Measurements from ENCODE around the gene YLPM1. TPM values are rescaled to one million over a fixed set of nuclear protein-coding genes. Genes with fewer than 3 reads are reported as not detected.
A peak's percentile ranks its signal among the peaks of the same experiment; 100 is the strongest.

The YLPM1 gene
- total and polyA plus RNA-seq, 8 donors = 11.9 to 114 (median 42.9) TPM

DNA sequence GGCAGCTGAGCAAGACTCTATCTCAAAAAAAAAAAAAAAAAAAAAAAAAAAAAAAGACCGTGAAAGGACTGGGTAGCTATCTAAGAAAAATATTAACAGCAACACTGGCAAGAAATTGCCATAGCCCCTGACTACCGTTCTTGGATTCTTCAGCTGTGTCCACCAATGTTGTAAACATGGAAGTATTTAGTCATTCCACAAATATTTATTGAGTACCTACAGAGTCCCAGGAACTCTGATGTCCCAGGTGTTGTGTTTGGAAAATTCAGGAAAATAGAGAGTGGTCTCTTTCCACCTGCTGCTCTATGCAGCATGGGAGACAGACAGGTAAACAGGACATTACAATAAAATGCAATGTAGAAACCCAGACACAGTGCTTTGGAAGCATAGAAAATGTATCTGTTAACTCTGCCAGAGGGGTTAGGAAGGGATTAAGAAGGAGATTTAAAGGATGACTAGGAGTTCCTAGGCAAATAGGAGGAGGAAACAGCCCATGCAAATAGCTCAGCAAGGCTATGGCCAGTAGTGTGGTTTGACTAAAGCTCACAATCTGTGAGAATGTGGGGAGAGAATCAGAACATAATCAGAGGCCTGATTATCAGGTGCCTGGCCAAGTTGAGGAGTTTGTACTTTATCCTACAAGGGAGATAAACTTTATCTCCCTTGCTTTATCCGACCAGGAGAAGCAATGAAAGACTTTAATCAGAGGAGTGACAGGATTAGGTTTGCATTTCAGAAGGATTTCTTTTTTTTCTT is 116.5 kb downstream of the YLPM1 start:
- no peaks in the 10 kb centered on the region for H3K36me3 ChIP-seq
- H3K27me3 ChIP-seq = no peaks in the 10 kb centered on the region
- H3K4me1 ChIP-seq = peaks cover 19 to 57% (median 42%) of the 10 kb centered on the region in 4 donors
- H3K27ac ChIP-seq = peak overlapping the region in 3 of 5 donors; percentile 22 to 60 (median 25)
- no peaks in the 10 kb centered on the region for H3K9me3 ChIP-seq
- intact Hi-C loops (cut with DNase I; ENCODE audit: low total_unique reads) = no loop called here
- DNase-seq = peak in 1 of 2 donors; percentile 32
- 17 to 53% (median 29%) methylated on average over 3 of the region's 3 CpGs for WGBS, 5 donors
- no peak overlapping the region for H3K4me3 ChIP-seq
- peak in 1 of 3 donors; percentile 47 for TF ChIP-seq POLR2AphosphoS5 (IDR thresholded peaks at IDR 0.05)
- no peak for TF ChIP-seq POLR2A (IDR thresholded peaks at IDR 0.05)

DNA sequence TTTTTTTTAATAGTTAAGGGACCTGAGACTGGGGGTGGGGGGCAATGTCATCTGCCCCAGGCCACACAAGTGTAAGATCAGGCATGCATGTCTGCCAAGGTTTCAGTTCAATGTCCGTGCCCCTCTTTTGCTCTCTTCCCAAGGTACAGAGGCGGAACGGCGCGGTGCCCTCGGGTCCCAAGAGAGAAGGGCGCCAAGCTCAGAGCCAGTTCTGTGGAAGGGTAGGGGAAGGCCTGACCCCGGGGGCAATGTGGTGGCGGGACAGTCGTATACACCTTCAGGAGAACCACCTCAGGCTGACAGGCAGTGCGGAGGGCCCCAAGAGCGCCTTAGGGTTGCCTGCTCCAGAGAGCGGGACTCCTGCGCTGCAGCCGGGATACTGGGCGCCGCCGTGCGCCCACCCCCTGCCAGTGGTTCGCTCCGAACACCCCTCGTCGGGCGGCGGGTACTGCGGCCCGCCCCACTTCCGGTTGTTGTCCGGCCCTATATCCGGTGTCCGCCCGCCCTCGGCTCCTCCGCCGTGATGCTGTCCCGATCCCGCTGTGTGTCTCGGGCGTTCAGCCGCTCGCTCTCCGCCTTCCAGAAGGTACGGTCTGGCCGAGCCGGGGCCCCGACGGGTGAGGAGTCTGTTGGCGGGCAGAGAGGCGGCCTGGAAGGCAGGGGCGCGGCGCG is 118.5 kb downstream of the YLPM1 start, which contains the start of gene DLST:
Gene DLST, plus strand, starts transcription at position 486 of the 672 bp plus-strand sequence. Its CDS starts 38 bp downstream, at position 524.
- Histone ChIP-seq H3K4me3 (peak within 1 kb of the TSS; percentile 88 to 100 (median 98)), H3K4me1 (peaks cover 24 to 67% (median 58%) of the 10 kb centered on the region in 4 donors), H3K9me3 (no peaks in the 10 kb centered on the region), H3K27me3 (no peaks in the 10 kb centered on the region), H3K27ac (peak within 1 kb of the TSS; percentile 93 to 99 (median 97)), H3K36me3 (peaks cover 0 to 14% (median 11%) of the 10 kb centered on the region in 4 donors)
- 0 to 1% (median 0%) methylated on average over 7 to 53 of the region's 53 CpGs for WGBS, 5 donors
- TF ChIP-seq POLR2A (IDR thresholded peaks at IDR 0.05) (peak in 1 of 4 donors; percentile 53), EP300 (IDR thresholded peaks at IDR 0.05) (no peak), POLR2AphosphoS5 (IDR thresholded peaks at IDR 0.05) (peak; percentile 76 to 96 (median 89))
- TF ChIP-seq, protein P1, sequence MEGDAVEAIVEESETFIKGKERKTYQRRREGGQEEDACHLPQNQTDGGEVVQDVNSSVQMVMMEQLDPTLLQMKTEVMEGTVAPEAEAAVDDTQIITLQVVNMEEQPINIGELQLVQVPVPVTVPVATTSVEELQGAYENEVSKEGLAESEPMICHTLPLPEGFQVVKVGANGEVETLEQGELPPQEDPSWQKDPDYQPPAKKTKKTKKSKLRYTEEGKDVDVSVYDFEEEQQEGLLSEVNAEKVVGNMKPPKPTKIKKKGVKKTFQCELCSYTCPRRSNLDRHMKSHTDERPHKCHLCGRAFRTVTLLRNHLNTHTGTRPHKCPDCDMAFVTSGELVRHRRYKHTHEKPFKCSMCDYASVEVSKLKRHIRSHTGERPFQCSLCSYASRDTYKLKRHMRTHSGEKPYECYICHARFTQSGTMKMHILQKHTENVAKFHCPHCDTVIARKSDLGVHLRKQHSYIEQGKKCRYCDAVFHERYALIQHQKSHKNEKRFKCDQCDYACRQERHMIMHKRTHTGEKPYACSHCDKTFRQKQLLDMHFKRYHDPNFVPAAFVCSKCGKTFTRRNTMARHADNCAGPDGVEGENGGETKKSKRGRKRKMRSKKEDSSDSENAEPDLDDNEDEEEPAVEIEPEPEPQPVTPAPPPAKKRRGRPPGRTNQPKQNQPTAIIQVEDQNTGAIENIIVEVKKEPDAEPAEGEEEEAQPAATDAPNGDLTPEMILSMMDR (IDR thresholded peaks at IDR 0.05) = no peak
- intact Hi-C loops (cut with DNase I; ENCODE audit: low total_unique reads) = no loop called here
- peak; percentile 87 to 96 for DNase-seq

DNA sequence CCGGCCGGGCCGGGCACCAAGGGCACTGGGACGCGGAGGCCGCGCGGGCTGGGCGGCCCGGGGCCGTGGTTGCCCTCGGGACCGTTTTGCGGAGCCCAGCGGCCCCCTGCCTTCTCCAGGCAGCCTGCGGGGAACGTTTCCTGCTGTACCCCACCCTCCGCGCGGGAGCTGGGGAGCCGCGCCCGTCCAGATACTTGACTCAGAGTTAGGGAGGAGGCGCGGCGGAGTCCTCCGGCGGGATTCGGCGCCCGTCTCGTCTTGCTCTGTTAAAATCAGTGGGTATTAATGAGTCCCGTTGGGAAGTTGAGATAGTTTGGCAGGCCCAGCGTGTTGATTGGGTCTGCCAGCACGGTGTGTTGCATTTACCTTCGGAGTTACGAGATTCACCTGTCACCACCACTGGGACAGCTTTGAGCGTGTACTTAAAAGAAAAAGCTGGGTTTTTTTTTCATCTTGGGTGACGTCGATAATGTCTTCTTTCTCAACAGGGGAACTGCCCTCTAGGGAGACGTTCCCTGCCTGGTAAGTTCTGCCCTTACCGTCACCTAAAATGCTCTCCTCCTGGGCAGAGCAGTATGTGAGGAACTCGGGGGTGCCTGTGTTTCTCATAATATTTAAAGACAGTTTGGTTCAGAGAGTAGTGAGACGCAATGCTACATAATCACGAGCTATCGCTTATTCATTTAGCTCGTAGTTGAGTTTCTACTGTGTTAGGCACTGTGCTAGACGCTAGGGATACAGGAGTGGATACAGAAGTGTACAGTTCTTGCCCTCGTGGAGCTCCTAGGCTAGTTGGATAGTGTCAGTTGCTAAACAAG is 119.2 kb downstream of the YLPM1 start:
- intact Hi-C loops (cut with DNase I; ENCODE audit: low total_unique reads) = no loop called here
- 1 to 2% (median 1%) methylated on average over 26 to 49 of the region's 49 CpGs for WGBS, 5 donors

More for the DNA sequence above, 119.2 kb downstream of the YLPM1 start:
- Histone ChIP-seq H3K9me3 (no peaks in the 10 kb centered on the region), H3K27ac (peak overlapping the region; percentile 93 to 99 (median 97)), H3K27me3 (no peaks in the 10 kb centered on the region), H3K36me3 (peaks cover 0 to 18% (median 13%) of the 10 kb centered on the region in 4 donors), H3K4me3 (peak overlapping the region; percentile 88 to 100 (median 98)), H3K4me1 (peaks cover 24 to 75% (median 64%) of the 10 kb centered on the region in 4 donors)
- TF ChIP-seq, protein P1 (IDR thresholded peaks at IDR 0.05) = no peak
- TF ChIP-seq POLR2A (IDR thresholded peaks at IDR 0.05) (no peak), EP300 (IDR thresholded peaks at IDR 0.05) (no peak), POLR2AphosphoS5 (IDR thresholded peaks at IDR 0.05) (no peak)
- DNase-seq = peak; percentile 64 to 76

Other genes with a start within 250 kb of the YLPM1 start
- gene LTBP2, start 151.1 kb upstream of the YLPM1 start, total RNA-seq = 10 to 100 TPM in 3 of 5 donors, 1 to 10 TPM in 2; 5.8 to 36.2 (median 10.5) TPM
- 1 to 10 TPM; 2.9 to 5.9 (median 3.4) TPM for gene LTBP2, start 151.1 kb upstream of the YLPM1 start, polyA plus RNA-seq
- 10 to 100 TPM in 4 of 5 donors, 1 to 10 TPM in 1; 7.1 to 51.4 (median 27.2) TPM for gene AREL1, start 50.2 kb upstream of the YLPM1 start, total RNA-seq
- gene AREL1, start 50.2 kb upstream of the YLPM1 start, polyA plus RNA-seq = 1 to 10 TPM; 6.9 to 8.9 (median 7.1) TPM
- gene FCF1, start 50.2 kb upstream of the YLPM1 start, total RNA-seq = 10 to 100 TPM in 3 of 5 donors, 1 to 10 TPM in 1, under 1 TPM in 1; 0.58 to 41.1 (median 12.7) TPM
- 10 to 100 TPM in 2 of 3 donors, 1 to 10 TPM in 1; 8.3 to 20.2 (median 19.2) TPM for gene FCF1, start 50.2 kb upstream of the YLPM1 start, polyA plus RNA-seq
- gene PROX2, start 112.8 kb downstream of the YLPM1 start, total RNA-seq = not detected
- gene PROX2, start 112.8 kb downstream of the YLPM1 start, polyA plus RNA-seq = not detected
- gene DLST, start 118.6 kb downstream of the YLPM1 start, total RNA-seq = 100 to 1,000 TPM in 2 of 5 donors, 10 to 100 TPM in 3; 25.1 to 125 (median 88.5) TPM
- 10 to 100 TPM; 42.0 to 64.8 (median 45.9) TPM for gene DLST, start 118.6 kb downstream of the YLPM1 start, polyA plus RNA-seq
- gene RPS6KL1, start 159.9 kb downstream of the YLPM1 start, total RNA-seq = 1 to 10 TPM in 2 of 5 donors, not detected in 3; 1.3 to 2.0 TPM
- 1 to 10 TPM in 2 of 3 donors, under 1 TPM in 1; 0.92 to 2.5 (median 2.0) TPM for gene RPS6KL1, start 159.9 kb downstream of the YLPM1 start, polyA plus RNA-seq
- 10 to 100 TPM in 1 of 5 donors, 1 to 10 TPM in 3, not detected in 1; 1.8 to 13.3 (median 8.1) TPM for gene PGF, start 192.3 kb downstream of the YLPM1 start, total RNA-seq
- gene PGF, start 192.3 kb downstream of the YLPM1 start, polyA plus RNA-seq = 1 to 10 TPM; 3.7 to 7.2 (median 4.8) TPM
- 100 to 1,000 TPM in 1 of 5 donors, 10 to 100 TPM in 3, 1 to 10 TPM in 1; 5.8 to 182 (median 23.7) TPM for gene EIF2B2, start 239.6 kb downstream of the YLPM1 start, total RNA-seq
- gene EIF2B2, start 239.6 kb downstream of the YLPM1 start, polyA plus RNA-seq = 10 to 100 TPM; 27.6 to 32.1 (median 29.1) TPM

All from stomach (tissue), 9 donors.